GM12891 (cell line): ENCODE data around the gene MLC1.
A peak's percentile ranks its signal among the peaks of the same experiment; 100 is the strongest.

ENCODE experiments used
- DNase-seq: peaks from one replicate; pipeline ENCODE4 v3.0.0; 2011; ENCODE audit warnings: low spot score; ENCODE audit not compliant: insufficient read length
- FAIRE-seq: peaks from 2 replicates; lab custom pipeline; 2011; peaks lifted over from hg19 to GRCh38; lab: Jason Lieb, UNC
- PAX5 ChIP-seq: IDR thresholded peaks from 2 replicates; pipeline ENCODE4 v1.6.1; 2011; ENCODE audit warnings: low read length, moderate library complexity, mild to moderate bottlenecking; ENCODE audit not compliant: insufficient read depth, severe bottlenecking
- POLR2A ChIP-seq: IDR thresholded peaks from 2 replicates; pipeline ENCODE4 v1.6.1; 2011; ENCODE audit warnings: low read depth, low read length, control low read depth
- POLR2AphosphoS5 ChIP-seq: IDR thresholded peaks from 2 replicates; pipeline ENCODE4 v1.6.1; 2011; ENCODE audit warnings: low read depth, low read length, control low read depth
- POU2F2 ChIP-seq: IDR thresholded peaks from 2 replicates; pipeline ENCODE4 v1.6.1; 2011; ENCODE audit warnings: low read depth, mild to moderate bottlenecking, control low read depth, low read length, moderate library complexity
- SPI1 ChIP-seq: IDR thresholded peaks from 2 replicates; pipeline ENCODE4 v1.6.1; 2011; ENCODE audit warnings: low read depth, low read length, control low read depth
- TAF1 ChIP-seq: IDR thresholded peaks from 2 replicates; pipeline ENCODE4 v1.6.1; 2011; ENCODE audit warnings: low read depth, low read length, control low read depth

The MLC1 gene

GRCh38 chr22:50105208-50106100, 20.2 kb upstream of the MLC1 start:
- DNase-seq (no peak), FAIRE-seq (peak; percentile 82)
- no peak for TF ChIP-seq PAX5
- TF ChIP-seq TAF1, result no peak
- TF ChIP-seq POLR2AphosphoS5, result no peak
- TF ChIP-seq POLR2A, result no peak
- TF ChIP-seq POU2F2, result no peak
- no peak for TF ChIP-seq SPI1

- FAIRE-seq, result no peak
- no peak for DNase-seq
- TF ChIP-seq SPI1, result no peak
- no peak for TF ChIP-seq POU2F2
Observed at GRCh38 chr22:50104141-50104544, 18.9 kb upstream of the MLC1 start.

- DNase-seq, result no peak
- peak; percentile 91 for FAIRE-seq
- TF ChIP-seq TAF1 (no peak), PAX5 (no peak), POLR2AphosphoS5 (no peak), POLR2A (no peak), POU2F2 (no peak), SPI1 (no peak)
Observed at GRCh38 chr22:50102946-50103345, 17.7 kb upstream of the MLC1 start.

GRCh38 chr22:50101870-50102565, 16.8 kb upstream of the MLC1 start:
- no peak for DNase-seq
- FAIRE-seq, result no peak
- TF ChIP-seq POLR2AphosphoS5 (no peak), POU2F2 (no peak), PAX5 (no peak), TAF1 (no peak), POLR2A (no peak), SPI1 (no peak)

- no peak for DNase-seq
- TF ChIP-seq SPI1 (no peak), POU2F2 (no peak), POLR2A (no peak), PAX5 (no peak), TAF1 (no peak), POLR2AphosphoS5 (no peak)
- FAIRE-seq, result no peak
Observed at GRCh38 chr22:50098052-50098451, 12.8 kb upstream of the MLC1 start.

GRCh38 chr22:50092342-50092741, 7.1 kb upstream of the MLC1 start:
- no peak for FAIRE-seq
- TF ChIP-seq POLR2AphosphoS5 (no peak), PAX5 (no peak), TAF1 (no peak), POU2F2 (no peak), POLR2A (no peak), SPI1 (no peak)

GRCh38 chr22:50091092-50091768, 6.0 kb upstream of the MLC1 start:
- FAIRE-seq (no peak), DNase-seq (no peak)
- no peak for TF ChIP-seq TAF1
- no peak for TF ChIP-seq SPI1
- no peak for TF ChIP-seq POLR2A
- TF ChIP-seq PAX5, result no peak
- no peak for TF ChIP-seq POLR2AphosphoS5
- TF ChIP-seq POU2F2, result no peak

More at GRCh38 chr22:50092342-50092741, 7.1 kb upstream of the MLC1 start:
- DNase-seq, result no peak

- FAIRE-seq (no peak), DNase-seq (no peak)
- TF ChIP-seq POU2F2, result no peak
- no peak for TF ChIP-seq PAX5
Observed at GRCh38 chr22:50090412-50090714, 5.1 kb upstream of the MLC1 start.

GRCh38 chr22:50089682-50090411, 4.6 kb upstream of the MLC1 start, which contains the start of gene MOV10L1:
TSS of gene MOV10L1 (plus strand) at chr22:50090006. CDS start at chr22:50090089, 83 bp downstream.
- DNase-seq (no peak), FAIRE-seq (no peak)
- TF ChIP-seq POU2F2 (no peak), POLR2AphosphoS5 (no peak), SPI1 (no peak), TAF1 (no peak), POLR2A (no peak), PAX5 (no peak)
